Raji (cell line): ENCODE measurements around the gene GPHN.

Source experiments
- POLR2A ChIP-seq: IDR thresholded peaks from 2 replicates; pipeline ENCODE4 v1.6.1; 2011; ENCODE audit warnings: low read depth, low read length, control low read depth; ENCODE audit not compliant: insufficient read depth

Gene GPHN

DNA sequence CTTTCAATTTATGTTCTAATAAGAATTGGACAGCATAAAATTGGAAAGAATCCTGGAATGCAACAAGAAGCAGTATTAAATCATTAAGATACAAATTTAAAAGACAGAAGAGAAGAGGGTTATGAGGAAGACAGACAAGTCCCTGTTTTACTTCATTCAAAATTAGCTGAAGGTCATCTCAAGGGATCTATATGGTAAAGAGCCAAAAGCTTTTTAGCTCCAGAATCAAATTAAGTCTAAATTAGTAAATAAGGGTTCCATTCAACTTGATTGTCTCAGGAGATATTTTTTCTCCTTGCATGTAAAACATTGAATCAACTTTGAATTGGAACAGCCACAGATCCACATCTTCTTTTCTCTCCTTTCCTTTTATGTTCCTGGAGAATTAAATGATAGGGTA, 14.2 kb upstream of the GPHN start:
- no peak for TF ChIP-seq POLR2A

DNA sequence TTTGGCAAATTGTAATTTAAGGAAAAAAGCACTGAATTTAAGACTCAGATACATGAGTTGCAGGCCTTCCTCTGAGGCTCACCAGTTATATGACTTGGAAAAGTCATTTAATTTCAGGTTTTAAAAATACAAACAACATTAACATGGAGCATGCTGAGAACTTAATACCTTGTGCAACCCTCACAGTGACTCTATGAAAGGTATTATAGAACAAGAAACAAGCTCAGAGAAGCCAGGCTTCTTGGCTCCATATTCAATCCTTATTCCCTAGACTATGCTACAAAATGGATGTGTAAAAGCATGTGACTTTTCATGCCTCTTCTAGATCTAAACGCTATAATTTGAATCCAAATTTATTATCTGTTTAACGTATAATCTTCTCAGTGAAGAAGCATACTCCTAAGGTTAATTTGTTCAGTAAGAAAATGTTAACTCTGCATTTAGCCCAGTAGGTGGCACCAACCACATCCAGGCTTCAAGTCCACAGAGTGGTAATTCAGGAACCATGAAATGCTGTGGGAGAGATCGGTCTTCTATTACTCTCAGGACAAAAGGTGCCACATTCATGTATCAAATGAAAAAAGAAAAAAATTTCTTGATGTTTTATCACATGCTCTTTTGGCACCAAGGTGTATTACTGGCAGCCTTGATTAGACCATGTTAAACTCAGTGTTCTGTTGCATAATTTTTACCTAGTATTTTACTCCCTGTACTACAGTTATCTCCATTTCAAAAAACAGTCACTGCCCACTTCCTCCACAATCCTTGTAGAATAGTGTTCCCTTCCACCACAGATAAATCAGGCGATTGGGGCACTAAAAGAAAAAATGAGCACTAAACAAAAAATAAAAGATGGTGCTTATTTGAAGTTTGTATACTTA, 12.5 kb upstream of the GPHN start:
- no peak for TF ChIP-seq POLR2A

DNA sequence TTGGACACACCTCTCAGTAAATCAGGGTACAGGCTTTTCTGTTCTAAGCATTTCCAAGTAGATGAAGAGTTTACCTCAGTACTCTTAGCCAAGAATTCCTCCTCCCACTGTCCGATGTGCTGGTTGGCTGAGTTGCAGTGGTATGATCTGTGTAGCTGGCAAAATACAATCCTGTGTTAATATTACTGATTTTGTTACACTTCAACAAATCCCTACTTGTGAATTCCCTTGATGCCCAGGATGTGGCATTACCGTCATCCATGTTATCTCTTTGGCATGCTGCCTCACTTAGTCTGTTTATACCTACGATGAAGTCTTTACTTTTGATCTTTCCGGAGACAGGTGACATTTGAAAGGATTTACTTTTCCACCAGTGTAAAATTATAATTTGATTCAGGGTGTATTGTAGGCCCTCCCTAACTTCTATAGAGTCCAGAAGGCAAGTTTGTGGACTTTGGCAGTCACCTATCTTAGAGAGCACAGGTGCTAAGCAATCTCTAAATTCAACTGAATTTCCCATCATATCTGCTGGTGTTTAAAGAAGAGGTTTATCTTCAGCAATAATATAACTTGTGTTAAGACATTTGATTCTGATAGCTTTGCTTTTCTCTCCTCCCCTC, 11.6 kb upstream of the GPHN start:
- no peak for TF ChIP-seq POLR2A

DNA sequence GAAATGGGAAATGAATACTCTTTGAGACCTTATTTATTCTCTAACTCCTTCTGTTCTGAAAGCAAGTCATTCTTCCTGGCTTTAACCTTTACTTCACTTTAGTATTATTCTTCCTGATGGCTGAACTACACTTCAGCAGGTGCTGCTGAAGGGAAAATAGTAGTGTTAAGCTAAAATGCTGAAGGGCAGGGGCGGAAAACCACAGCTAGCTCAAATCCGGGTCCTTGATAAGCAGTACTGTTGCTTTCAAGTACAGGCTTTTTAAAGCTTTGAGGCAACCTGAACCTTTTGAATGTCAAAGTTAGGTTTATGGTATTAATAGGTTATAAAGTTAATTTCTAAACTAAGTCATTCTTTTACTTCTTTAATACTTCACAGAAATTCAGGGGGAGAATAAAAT, 11.0 kb upstream of the GPHN start:
- TF ChIP-seq POLR2A = no peak

DNA sequence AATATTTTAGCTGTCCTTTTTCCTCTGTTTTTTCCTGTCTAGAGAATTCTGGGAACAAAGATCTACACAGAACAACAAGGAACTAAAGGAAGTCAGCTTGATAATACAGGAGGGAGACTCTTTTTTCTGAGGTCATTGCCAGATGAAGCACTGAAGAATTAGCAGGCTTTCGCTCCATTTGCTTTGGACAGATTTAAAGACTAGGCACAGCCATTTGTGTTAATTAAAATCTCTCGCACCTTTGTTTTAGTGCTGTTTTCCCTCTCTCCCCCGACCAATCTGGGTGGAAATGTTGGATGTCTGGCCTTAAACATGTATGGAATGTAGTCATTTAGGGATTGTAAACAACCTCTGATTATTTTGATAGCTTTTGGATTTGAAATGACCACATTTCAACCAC, 9.6 kb upstream of the GPHN start:
- TF ChIP-seq POLR2A = no peak

DNA sequence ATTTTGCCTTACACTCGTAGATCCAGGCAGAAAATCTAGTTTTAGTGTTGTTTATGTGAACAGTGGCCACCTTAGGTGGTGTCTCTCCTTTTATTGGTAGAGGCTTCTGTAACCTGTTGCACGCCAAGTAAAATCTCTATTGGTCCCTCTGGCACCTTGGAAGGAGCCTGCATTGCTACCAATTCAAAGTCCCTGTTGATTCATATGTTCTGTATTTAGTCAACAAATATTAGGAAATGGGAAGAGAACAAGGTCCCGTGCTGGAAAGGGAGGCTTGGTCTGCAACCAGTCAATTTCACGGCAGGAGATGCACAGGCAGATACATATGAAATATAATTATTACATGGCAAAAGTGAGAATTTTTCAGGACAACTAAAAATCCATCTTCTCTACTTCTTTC, 6.4 kb upstream of the GPHN start:
- TF ChIP-seq POLR2A = no peak

DNA sequence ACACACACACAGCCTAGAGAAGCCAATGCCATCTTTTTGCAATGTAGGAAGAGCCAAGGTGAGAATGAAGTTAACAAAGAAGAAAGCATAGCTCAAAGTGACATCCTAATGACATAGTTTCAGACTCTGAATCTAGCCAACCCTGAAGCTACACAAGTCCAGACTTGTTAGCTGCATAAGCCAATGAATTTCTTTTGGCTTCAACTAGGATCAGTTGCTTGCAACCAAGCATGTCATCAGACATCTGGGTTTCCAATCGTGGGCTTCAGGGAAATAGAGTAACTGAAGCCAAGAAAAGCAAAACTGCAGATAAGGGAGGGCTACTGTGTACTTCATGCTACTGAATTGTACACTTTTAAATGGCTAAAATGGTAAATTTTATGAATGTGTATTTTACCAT, 4.4 kb upstream of the GPHN start:
- TF ChIP-seq POLR2A = no peak

DNA sequence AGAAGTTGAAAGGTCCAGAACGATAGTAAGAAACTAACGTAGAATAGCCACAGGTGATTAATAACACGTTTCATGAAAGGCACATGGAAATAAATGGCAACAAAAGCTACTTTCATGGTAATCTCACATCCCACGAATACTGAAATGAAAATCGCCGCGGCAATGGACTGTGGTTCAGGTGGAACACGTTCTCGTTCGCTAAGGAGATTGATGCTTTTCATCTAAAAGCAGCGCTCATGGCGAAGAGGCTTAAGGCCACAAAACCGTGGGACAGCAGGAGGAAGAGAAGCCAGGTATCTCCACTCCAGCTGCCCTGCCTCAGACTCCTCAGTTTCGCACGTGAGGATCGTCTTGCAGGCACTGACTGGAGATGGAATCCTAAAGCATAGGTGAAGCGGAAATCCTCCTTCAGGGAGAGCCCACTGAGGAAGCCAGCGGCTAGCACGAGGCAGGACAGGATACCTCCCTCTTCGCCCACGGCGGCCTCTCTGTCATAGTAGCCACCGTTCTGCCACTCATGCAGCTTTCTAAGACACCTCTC, 696 bp upstream of the GPHN start:
- no peak for TF ChIP-seq POLR2A

DNA sequence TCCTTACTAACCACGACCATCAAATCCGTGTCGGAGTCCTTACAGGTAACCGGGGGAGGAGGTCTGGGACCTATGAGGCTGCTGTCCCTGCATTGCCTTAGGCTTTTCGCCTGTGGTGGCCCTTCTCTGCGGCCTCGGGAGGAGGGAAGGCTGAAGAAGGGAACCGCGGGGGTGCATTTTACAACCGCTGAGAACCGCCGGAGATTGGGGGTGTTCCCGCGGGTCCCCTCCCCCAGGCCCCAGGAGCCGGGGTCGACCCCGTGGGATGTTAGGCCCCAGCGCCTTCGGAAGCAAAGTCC, 549 bp downstream of the GPHN start:
- TF ChIP-seq POLR2A = no peak

DNA sequence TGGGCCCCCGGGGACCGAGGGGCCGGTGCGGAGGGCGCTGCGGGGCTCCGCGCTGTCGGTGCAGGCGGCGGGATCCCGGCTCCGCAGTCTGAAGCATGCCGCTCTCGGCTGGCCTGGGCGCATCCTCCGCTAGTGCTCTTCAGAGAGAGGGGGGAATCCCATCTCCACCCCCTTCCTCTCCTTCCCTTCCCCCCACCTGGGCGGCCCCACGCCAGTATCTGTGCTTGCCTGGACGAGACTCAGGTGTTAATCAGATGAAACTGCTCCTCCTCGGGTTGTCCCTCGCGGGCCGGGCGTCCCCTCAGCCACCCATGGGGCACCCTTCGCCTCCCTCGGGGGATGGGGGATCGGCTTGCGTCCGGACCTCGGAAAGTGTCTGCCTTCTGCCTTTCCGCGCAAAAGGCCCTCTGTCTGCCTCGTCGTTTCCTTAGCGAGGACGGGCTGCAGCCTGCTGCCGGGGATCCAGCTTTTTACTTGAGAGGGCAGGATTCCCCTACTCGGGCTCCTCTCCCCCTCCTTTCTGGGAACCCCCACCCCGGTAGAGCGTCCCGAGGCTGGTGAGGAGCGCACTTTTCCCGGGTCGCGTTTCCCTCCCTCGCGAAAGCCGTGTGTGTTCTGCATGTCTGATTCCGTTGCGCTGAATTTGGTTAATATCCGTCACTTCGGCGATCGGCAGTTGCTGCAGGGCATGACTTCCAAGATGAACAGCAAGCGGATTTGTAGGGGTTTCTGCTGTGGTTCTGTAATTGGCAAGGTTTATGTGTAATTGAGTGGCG, 1.1 kb downstream of the GPHN start:
- TF ChIP-seq POLR2A = no peak

DNA sequence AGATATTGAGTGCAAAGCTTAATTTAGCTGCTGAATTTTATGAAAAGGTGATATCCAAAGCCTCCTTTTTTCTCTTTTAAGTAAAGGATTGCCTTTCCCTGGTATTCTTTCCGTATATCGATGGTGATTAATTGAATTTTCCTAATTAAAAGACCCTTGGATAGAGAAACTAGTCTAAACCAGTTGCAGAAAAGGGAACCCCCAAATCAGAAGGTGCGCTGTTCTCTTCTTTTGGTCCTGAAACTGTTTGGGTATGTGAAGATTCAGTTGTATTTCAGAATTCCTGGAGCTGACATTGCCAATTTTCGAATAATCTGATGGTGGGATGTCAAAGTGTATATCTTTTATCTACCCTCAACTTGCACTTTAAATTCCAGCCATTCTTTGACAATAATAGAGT, 1.9 kb downstream of the GPHN start:
- TF ChIP-seq POLR2A = no peak

DNA sequence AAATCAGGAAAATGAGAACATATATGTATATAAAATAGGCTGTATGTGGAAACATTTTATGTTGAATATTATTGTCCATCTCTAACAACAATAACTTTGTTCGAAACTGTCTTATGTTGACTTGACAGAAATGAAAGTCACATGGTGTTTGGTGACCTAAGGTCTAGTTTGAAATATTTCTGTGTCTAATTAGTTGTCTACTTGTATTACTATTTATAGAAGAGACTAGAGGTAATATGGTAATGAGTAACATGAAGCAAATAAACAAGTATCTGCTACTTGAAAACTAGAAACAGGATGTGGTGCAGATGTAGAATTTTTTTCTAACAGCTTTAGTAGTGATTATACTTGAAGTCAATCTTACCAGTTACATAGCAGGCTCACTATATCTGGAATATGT, 3.9 kb downstream of the GPHN start:
- TF ChIP-seq POLR2A = no peak

DNA sequence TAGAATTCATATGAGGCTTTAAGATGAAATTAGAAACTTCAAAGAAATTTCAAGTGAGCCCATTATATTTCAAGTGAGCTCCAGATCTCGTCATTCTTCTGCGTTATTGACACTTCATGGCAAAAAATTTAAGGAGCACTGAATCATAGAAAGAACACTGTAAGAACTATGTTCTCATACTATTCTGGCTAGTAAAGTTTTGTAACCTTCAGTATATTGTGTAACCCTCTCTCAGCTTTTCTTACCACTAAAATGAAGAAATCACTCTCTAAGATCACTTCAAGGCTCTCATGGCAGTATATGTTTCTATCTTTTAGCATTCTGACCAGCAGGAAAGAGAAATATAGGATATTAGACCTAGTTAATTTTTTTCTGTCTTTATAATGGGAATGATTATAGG, 6.3 kb downstream of the GPHN start:
- no peak for TF ChIP-seq POLR2A

DNA sequence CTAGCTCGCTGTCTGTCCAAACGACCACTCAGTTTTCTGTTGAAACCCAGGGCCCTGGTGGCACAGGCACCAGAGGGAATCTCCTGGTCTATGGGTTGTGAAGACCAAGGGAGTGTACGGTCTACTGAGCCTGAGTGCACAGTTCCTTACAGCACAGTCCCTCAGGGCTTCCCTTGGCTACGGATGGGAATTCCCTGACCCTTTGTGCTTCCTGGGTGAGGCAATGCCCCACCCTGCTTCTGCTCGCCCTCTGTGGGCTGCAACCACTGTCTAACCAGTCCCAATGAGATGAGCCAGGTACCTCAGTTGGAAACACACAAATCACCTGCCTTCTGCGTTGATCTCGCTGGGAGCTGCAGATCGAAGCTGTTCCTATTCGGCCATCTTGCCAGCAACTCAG, 22.6 kb downstream of the GPHN start:
- no peak for TF ChIP-seq POLR2A

DNA sequence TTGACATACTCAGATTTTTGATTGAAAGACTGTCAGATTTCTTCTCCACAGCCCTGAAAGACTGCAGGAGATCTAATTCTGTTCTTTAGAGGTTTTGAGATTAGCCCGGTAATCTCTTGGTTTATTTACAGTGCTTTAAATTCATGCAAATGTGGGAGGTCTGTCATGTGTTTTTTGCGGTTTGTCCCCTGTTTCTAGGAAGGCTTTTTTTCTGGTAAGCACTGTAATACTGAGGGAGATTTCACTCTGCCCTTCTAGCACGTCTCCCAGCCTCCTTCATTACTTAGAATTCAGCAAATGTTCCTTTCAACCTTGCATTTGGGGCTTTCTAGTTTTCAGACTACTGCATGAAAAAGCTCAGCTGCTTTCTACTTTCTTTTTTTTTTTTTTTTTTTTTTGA, 31.1 kb downstream of the GPHN start:
- TF ChIP-seq POLR2A = no peak

DNA sequence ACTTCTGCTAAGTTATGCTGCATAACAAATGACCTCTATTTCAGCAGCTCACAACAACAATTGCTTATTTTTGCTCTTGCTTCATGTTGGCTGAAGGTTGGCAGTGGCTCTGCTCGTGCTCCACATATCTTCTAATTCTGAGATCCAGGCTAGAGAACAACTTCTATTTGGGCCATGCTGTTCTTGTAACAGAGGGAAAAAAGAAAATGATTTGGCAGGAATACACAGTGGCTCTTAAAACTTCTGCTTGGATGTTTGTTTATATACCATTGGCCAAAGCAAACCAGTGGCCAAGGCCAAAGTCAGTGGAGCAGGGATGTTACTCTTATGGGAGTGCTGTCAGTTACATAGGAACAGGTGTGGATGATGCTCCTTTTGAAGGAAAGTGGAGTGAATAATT, 32.1 kb downstream of the GPHN start:
- TF ChIP-seq POLR2A = no peak

DNA sequence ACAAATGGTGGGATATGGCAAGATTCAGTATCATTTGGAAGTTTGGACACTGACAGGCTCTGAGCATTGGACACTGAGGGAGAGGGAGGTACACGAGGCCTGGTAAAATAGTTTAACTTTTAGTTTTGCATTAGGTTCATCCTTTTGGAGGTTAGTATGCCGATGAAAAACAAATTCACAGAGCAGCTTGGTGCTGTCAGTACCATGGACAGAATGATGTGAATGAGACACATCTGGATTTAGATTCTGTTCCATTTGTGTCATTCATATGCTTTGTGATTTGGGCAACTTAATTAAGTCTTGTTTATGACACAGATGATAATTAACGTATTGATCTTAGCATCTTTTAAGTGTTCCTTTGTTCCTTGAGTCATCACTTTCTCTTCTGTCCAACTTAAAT, 33.7 kb downstream of the GPHN start:
- TF ChIP-seq POLR2A = no peak

DNA sequence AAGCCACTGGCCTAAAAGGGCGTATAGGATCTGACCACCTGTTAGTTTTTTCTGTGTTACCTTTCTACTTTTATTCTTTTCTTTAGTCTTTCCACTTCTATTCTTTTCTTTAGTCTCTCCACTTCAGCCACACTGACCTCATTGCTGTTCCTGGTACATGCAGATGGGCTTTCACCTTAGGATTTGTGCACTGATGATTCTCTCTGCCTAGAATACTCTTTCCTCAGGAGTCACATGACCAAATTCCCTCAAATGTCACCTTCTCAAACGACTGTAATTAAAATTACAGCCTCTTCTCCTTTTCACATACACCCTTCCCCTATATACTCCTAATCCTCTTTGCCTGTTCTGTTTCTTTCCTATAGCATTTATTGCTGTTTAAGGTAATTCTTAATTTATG, 36.0 kb downstream of the GPHN start:
- no peak for TF ChIP-seq POLR2A
